HCT116 (cell line): ENCODE results near the gene SMYD3.

ENCODE experiments used
- EGR1 ChIP-seq: IDR thresholded peaks from 2 replicates; pipeline ENCODE4 v1.6.1; 2012; ENCODE audit warnings: low read depth
- EZH2 ChIP-seq: fragments of 200-600 bp; sonication (generic); IDR thresholded peaks from 2 replicates; pipeline ENCODE4 v1.6.1; 2017; ENCODE audit warnings: antibody characterized with exemption, mixed run types
- POLR2A ChIP-seq: IDR thresholded peaks from 2 replicates; pipeline ENCODE4 v1.7.0; 2011; ENCODE audit warnings: borderline replicate concordance; ENCODE audit not compliant: insufficient read depth, insufficient read length; ENCODE audit errors: extremely low read depth
- POLR2AphosphoS5 ChIP-seq: IDR thresholded peaks from 2 replicates; pipeline ENCODE4 v1.6.1; 2011; ENCODE audit warnings: mild to moderate bottlenecking, low read depth, low read length, moderate library complexity
- SRF ChIP-seq: IDR thresholded peaks from 2 replicates; pipeline ENCODE4 v1.6.1; 2012; ENCODE audit warnings: low read depth
- YY1 ChIP-seq: IDR thresholded peaks from 2 replicates; pipeline ENCODE4 v1.6.1; 2011; ENCODE audit warnings: low read length, low read depth, moderate library complexity, mild to moderate bottlenecking; ENCODE audit not compliant: insufficient replicate concordance; ENCODE audit errors: extremely low read depth
- TF ChIP-seq, protein P1 (sequence below), 3 experiments: fragments of 200-600 bp in 1 of 3; sonication (generic) in 1 of 3; IDR thresholded peaks in 2 of 3; conservative IDR thresholded peaks in 1 of 3; 2 replicates each; pipeline ENCODE4 v1.5.1; 2012 to 2017; ENCODE audit warnings: low read depth in 2 of 3, low read length in 2 of 3, antibody characterized with exemption in 1 of 3, borderline replicate concordance in 1 of 3, control low read depth in 1 of 3, mild to moderate bottlenecking in 1 of 3, mixed read lengths in 1 of 3, mixed run types in 1 of 3, moderate library complexity in 1 of 3; ENCODE audit not compliant: insufficient read depth in 1 of 3
- TF ChIP-seq, protein P2 (sequence below): IDR thresholded peaks from 2 replicates; pipeline ENCODE4 v1.6.1; 2012
- TF ChIP-seq, protein P3 (sequence below): IDR thresholded peaks from 2 replicates; pipeline ENCODE4 v1.6.1; 2012; ENCODE audit warnings: low read depth

DNA sequence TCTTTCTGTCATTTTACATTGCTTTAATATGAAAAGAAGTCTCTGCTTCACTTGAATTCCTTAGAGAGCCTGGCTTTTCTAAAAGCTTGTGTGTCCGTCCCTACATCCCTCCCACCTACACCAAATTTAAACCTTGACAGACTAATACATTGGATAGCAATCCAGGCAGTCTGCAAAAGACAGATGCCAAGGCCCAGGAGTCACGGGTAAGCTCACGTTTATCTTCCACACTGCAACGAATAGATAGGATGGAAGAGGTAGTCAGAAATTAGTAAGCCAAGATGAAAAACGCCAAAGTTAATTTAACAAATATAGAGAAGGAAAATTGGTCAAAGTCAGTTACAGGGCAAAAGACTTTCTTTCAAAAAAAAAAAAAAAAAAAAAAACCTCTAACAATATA lies 338.1 kb downstream of the SMYD3 start:
- TF ChIP-seq POLR2A (no peak), YY1 (no peak), POLR2AphosphoS5 (no peak), SRF (no peak), EGR1 (no peak), EZH2 (no peak)
- TF ChIP-seq, protein P1, sequence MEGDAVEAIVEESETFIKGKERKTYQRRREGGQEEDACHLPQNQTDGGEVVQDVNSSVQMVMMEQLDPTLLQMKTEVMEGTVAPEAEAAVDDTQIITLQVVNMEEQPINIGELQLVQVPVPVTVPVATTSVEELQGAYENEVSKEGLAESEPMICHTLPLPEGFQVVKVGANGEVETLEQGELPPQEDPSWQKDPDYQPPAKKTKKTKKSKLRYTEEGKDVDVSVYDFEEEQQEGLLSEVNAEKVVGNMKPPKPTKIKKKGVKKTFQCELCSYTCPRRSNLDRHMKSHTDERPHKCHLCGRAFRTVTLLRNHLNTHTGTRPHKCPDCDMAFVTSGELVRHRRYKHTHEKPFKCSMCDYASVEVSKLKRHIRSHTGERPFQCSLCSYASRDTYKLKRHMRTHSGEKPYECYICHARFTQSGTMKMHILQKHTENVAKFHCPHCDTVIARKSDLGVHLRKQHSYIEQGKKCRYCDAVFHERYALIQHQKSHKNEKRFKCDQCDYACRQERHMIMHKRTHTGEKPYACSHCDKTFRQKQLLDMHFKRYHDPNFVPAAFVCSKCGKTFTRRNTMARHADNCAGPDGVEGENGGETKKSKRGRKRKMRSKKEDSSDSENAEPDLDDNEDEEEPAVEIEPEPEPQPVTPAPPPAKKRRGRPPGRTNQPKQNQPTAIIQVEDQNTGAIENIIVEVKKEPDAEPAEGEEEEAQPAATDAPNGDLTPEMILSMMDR (IDR thresholded peaks at IDR 0.05 in 2 of 3, conservative IDR thresholded peaks at IDR 0.05 in 1 of 3; ENCODE audit: borderline replicate concordance in 1 of 3, insufficient read depth in 1 of 3, low read depth in 2 of 3, low read length in 2 of 3): no peak
- TF ChIP-seq, protein P2, sequence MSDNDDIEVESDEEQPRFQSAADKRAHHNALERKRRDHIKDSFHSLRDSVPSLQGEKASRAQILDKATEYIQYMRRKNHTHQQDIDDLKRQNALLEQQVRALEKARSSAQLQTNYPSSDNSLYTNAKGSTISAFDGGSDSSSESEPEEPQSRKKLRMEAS: no peak
- TF ChIP-seq, protein P3, sequence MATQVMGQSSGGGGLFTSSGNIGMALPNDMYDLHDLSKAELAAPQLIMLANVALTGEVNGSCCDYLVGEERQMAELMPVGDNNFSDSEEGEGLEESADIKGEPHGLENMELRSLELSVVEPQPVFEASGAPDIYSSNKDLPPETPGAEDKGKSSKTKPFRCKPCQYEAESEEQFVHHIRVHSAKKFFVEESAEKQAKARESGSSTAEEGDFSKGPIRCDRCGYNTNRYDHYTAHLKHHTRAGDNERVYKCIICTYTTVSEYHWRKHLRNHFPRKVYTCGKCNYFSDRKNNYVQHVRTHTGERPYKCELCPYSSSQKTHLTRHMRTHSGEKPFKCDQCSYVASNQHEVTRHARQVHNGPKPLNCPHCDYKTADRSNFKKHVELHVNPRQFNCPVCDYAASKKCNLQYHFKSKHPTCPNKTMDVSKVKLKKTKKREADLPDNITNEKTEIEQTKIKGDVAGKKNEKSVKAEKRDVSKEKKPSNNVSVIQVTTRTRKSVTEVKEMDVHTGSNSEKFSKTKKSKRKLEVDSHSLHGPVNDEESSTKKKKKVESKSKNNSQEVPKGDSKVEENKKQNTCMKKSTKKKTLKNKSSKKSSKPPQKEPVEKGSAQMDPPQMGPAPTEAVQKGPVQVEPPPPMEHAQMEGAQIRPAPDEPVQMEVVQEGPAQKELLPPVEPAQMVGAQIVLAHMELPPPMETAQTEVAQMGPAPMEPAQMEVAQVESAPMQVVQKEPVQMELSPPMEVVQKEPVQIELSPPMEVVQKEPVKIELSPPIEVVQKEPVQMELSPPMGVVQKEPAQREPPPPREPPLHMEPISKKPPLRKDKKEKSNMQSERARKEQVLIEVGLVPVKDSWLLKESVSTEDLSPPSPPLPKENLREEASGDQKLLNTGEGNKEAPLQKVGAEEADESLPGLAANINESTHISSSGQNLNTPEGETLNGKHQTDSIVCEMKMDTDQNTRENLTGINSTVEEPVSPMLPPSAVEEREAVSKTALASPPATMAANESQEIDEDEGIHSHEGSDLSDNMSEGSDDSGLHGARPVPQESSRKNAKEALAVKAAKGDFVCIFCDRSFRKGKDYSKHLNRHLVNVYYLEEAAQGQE: no peak
